ENCODE data around the gene SERPINA12.

DNA sequence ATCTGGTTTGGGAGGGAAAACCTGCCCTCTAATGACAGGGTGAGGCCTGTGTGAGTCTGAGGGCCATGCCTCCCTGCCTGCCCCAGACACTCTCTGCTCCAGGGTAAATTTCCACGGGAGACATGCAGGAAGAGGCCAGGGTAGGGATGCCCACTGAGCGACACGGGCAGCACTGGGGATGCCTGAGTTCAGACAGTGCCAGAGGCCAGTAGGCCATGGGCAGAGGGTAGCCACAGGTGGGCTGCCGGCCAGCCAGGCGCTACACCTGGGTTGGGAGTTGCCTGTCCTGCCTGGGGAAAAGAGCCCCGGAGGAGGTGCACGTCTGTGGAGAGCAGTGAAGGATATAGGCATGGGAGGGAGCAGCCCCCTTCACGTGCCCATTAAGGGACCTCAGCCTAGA is 3.6 kb downstream of the SERPINA12 start:
- TF ChIP-seq, protein P1, sequence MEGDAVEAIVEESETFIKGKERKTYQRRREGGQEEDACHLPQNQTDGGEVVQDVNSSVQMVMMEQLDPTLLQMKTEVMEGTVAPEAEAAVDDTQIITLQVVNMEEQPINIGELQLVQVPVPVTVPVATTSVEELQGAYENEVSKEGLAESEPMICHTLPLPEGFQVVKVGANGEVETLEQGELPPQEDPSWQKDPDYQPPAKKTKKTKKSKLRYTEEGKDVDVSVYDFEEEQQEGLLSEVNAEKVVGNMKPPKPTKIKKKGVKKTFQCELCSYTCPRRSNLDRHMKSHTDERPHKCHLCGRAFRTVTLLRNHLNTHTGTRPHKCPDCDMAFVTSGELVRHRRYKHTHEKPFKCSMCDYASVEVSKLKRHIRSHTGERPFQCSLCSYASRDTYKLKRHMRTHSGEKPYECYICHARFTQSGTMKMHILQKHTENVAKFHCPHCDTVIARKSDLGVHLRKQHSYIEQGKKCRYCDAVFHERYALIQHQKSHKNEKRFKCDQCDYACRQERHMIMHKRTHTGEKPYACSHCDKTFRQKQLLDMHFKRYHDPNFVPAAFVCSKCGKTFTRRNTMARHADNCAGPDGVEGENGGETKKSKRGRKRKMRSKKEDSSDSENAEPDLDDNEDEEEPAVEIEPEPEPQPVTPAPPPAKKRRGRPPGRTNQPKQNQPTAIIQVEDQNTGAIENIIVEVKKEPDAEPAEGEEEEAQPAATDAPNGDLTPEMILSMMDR (IDR thresholded peaks at IDR 0.05) = no peak
- no peak for TF ChIP-seq POLR2A (IDR thresholded peaks at IDR 0.05)

Measured in right lobe of liver (tissue), 4 donors.